ENCODE measurements around the gene RAB10. TPM values are rescaled to one million over a fixed set of nuclear protein-coding genes. Genes with fewer than 3 reads are reported as not detected.
"Not testable (repeated sequence)": the region's sequence is repeated elsewhere in the genome, so short reads cannot be mapped to it uniquely, and the experiment has no call there.

RAB10 gene
- total RNA-seq, 1 experiment from 2014 or later: 268 TPM

GRCh38 chr2:26157580-26157979 is 123.7 kb downstream of the RAB10 start:
- DNase-seq (ENCODE audit: low spot score): no peak

- DNase-seq (ENCODE audit: low spot score): no peak
Measured at GRCh38 chr2:26161926-26162325, 128.0 kb downstream of the RAB10 start.

- DNase-seq (ENCODE audit: low spot score): no peak
Measured at GRCh38 chr2:26162963-26163362, 129.1 kb downstream of the RAB10 start.

GRCh38 chr2:26164231-26164630 is 130.3 kb downstream of the RAB10 start:
- no peak for DNase-seq (ENCODE audit: low spot score)

GRCh38 chr2:26164641-26165211 is 130.8 kb downstream of the RAB10 start:
- DNase-seq (ENCODE audit: low spot score): no peak

- DNase-seq (ENCODE audit: low spot score): no peak
Measured at GRCh38 chr2:26165403-26165802, 131.5 kb downstream of the RAB10 start.

GRCh38 chr2:26166541-26166940 is 132.7 kb downstream of the RAB10 start:
- not testable (repeated sequence) for DNase-seq (ENCODE audit: low spot score)

GRCh38 chr2:26168785-26169184 is 134.9 kb downstream of the RAB10 start:
- DNase-seq (ENCODE audit: low spot score): no peak

GRCh38 chr2:26169226-26169625 is 135.3 kb downstream of the RAB10 start:
- DNase-seq (ENCODE audit: low spot score): no peak

GRCh38 chr2:26169681-26170414 is 136.0 kb downstream of the RAB10 start:
- DNase-seq (ENCODE audit: low spot score): no peak

GRCh38 chr2:26170795-26171194 is 136.9 kb downstream of the RAB10 start:
- no peak for DNase-seq (ENCODE audit: low spot score)

- no peak for DNase-seq (ENCODE audit: low spot score)
Measured at GRCh38 chr2:26172189-26172870, 138.4 kb downstream of the RAB10 start.

- no peak for DNase-seq (ENCODE audit: low spot score)
Measured at GRCh38 chr2:26172871-26173775, 139.2 kb downstream of the RAB10 start, which contains the start of gene GAREM2. TSS of gene GAREM2 (plus strand) at chr2:26173088. CDS start at chr2:26173221, 133 bp downstream.

- DNase-seq (ENCODE audit: low spot score): no peak
Measured at GRCh38 chr2:26173776-26174482, 140.0 kb downstream of the RAB10 start.

- no peak for DNase-seq (ENCODE audit: low spot score)
Measured at GRCh38 chr2:26174691-26175465, 141.0 kb downstream of the RAB10 start.

GRCh38 chr2:26175466-26176278 is 141.8 kb downstream of the RAB10 start:
- no peak for DNase-seq (ENCODE audit: low spot score)

- DNase-seq (ENCODE audit: low spot score): no peak
Measured at GRCh38 chr2:26176279-26176615, 142.4 kb downstream of the RAB10 start.

- DNase-seq (ENCODE audit: low spot score): no peak
Measured at GRCh38 chr2:26177122-26177521, 143.2 kb downstream of the RAB10 start.

GRCh38 chr2:26178246-26178645 is 144.4 kb downstream of the RAB10 start:
- no peak for DNase-seq (ENCODE audit: low spot score)

All from A172 (cell line).